ENCODE results near the gene FAM221A.

The FAM221A gene

GRCh38 chr7:23712368-23713284 lies 32.6 kb downstream of the FAM221A start:
- H4K20me1 ChIP-seq (ENCODE audit: insufficient read depth, low read length), result no peaks in the 10 kb centered on the region
- H2AFZ ChIP-seq (ENCODE audit: low read depth, low read length), result 0 out of 2 replicates have a peak overlapping the region, but pooled peaks have one; percentile 46
- no peak overlapping the region for H3K4me3 ChIP-seq (ENCODE audit: low read length)
- H3K27me3 ChIP-seq (ENCODE audit: low read depth, low read length), result no peaks in the 10 kb centered on the region
- H3K36me3 ChIP-seq (replicated peaks; ENCODE audit: low read depth, low read length), result no peaks in the 10 kb centered on the region
- peak overlapping the region; percentile 57 for H3K4me2 ChIP-seq (ENCODE audit: low read length)
- H3K27ac ChIP-seq (ENCODE audit: low read length), result no peak overlapping the region
- no peaks in the 10 kb centered on the region for H3K9me3 ChIP-seq (ENCODE audit: insufficient read depth, low read length)
- peaks cover 9% of the 10 kb centered on the region for H3K4me1 ChIP-seq (ENCODE audit: low read length)
- TF ChIP-seq, protein P1, sequence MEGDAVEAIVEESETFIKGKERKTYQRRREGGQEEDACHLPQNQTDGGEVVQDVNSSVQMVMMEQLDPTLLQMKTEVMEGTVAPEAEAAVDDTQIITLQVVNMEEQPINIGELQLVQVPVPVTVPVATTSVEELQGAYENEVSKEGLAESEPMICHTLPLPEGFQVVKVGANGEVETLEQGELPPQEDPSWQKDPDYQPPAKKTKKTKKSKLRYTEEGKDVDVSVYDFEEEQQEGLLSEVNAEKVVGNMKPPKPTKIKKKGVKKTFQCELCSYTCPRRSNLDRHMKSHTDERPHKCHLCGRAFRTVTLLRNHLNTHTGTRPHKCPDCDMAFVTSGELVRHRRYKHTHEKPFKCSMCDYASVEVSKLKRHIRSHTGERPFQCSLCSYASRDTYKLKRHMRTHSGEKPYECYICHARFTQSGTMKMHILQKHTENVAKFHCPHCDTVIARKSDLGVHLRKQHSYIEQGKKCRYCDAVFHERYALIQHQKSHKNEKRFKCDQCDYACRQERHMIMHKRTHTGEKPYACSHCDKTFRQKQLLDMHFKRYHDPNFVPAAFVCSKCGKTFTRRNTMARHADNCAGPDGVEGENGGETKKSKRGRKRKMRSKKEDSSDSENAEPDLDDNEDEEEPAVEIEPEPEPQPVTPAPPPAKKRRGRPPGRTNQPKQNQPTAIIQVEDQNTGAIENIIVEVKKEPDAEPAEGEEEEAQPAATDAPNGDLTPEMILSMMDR (IDR thresholded peaks at IDR 0.05; ENCODE audit: low read depth, low read length), result peak; percentile 70
- TF ChIP-seq EZH2phosphoT487 (IDR thresholded peaks at IDR 0.05; ENCODE audit: low read depth), result no peak
- no peak overlapping the region for H3K9ac ChIP-seq (ENCODE audit: low read length)
- H3K79me2 ChIP-seq (ENCODE audit: low read length), result no peaks in the 10 kb centered on the region

DNA sequence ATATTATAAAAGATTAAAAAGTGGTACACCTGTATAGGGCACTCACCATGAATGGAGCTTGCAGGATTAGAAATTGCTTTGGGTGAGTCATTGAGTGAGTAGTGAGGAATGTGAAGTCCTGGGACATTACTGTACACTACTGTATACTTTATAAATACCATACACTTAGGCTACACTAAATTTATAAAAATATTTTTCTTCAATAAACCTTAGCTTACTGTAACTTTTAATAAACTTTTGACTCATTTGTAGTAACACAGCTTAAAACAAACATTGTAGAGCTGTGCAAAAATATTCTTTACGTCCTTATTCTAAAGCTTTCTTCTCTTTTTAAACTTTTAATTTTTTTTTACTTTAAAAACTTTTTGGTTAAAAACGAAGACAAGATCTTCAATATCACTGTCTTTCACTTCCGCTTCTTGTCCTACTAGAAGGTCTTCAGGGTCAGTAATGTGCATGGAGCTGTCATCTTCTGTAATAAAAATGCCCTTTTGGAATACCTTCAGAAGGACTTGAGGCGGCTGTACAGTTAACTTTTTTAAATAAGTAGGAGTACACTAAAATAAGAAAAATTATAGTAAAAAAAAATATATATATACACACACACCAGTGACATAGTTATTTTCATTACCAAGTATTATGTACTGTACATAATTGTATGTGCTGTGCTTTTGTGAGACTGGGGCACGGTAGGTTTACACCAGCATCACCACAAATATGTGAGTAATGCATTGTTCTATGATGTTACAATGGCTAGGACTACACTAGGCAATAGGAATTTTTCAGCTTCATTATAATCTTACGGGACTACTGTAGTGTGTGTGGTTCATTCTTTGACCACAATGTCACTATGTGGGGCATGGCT lies 33.5 kb downstream of the FAM221A start:
- Histone ChIP-seq H2AFZ (ENCODE audit: low read depth, low read length) (no peak overlapping the region), H3K9ac (ENCODE audit: low read length) (no peak overlapping the region), H3K4me2 (ENCODE audit: low read length) (no peak overlapping the region), H3K9me3 (ENCODE audit: insufficient read depth, low read length) (no peaks in the 10 kb centered on the region), H4K20me1 (ENCODE audit: insufficient read depth, low read length) (no peaks in the 10 kb centered on the region), H3K4me3 (ENCODE audit: low read length) (no peak overlapping the region), H3K27ac (ENCODE audit: low read length) (no peak overlapping the region), H3K4me1 (ENCODE audit: low read length) (peaks cover 9% of the 10 kb centered on the region), H3K36me3 (replicated peaks; ENCODE audit: low read depth, low read length) (no peaks in the 10 kb centered on the region), H3K27me3 (ENCODE audit: low read depth, low read length) (no peaks in the 10 kb centered on the region), H3K79me2 (ENCODE audit: low read length) (no peaks in the 10 kb centered on the region)
- TF ChIP-seq, protein P1 (IDR thresholded peaks at IDR 0.05; ENCODE audit: low read depth, low read length), result no peak
- no peak for TF ChIP-seq EZH2phosphoT487 (IDR thresholded peaks at IDR 0.05; ENCODE audit: low read depth)

- H3K27ac ChIP-seq (ENCODE audit: low read length), result no peak overlapping the region
- H3K4me2 ChIP-seq (ENCODE audit: low read length), result no peak overlapping the region
- H3K36me3 ChIP-seq (replicated peaks; ENCODE audit: low read depth, low read length), result no peaks in the 10 kb centered on the region
Observed at GRCh38 chr7:23714150-23714464, 34.1 kb downstream of the FAM221A start.

More at GRCh38 chr7:23714150-23714464, 34.1 kb downstream of the FAM221A start:
- H3K9me3 ChIP-seq (ENCODE audit: insufficient read depth, low read length), result no peaks in the 10 kb centered on the region
- H2AFZ ChIP-seq (ENCODE audit: low read depth, low read length), result no peak overlapping the region
- no peaks in the 10 kb centered on the region for H3K79me2 ChIP-seq (ENCODE audit: low read length)
- H3K4me3 ChIP-seq (ENCODE audit: low read length), result no peak overlapping the region
- TF ChIP-seq EZH2phosphoT487 (IDR thresholded peaks at IDR 0.05; ENCODE audit: low read depth), result no peak
- TF ChIP-seq, protein P1 (IDR thresholded peaks at IDR 0.05; ENCODE audit: low read depth, low read length), result no peak
- H4K20me1 ChIP-seq (ENCODE audit: insufficient read depth, low read length), result no peaks in the 10 kb centered on the region
- no peaks in the 10 kb centered on the region for H3K27me3 ChIP-seq (ENCODE audit: low read depth, low read length)
- H3K9ac ChIP-seq (ENCODE audit: low read length), result no peak overlapping the region
- peaks cover 9% of the 10 kb centered on the region for H3K4me1 ChIP-seq (ENCODE audit: low read length)

Measured in OCI-LY3 (cell line).